Caco-2 (cell line): Measurements from ENCODE around the gene CD1E. TPM values are rescaled to one million over a fixed set of nuclear protein-coding genes. Genes with fewer than 3 reads are reported as not detected.

Source experiments
- BruUV-seq: library from RNA; stranded (reverse); fragments of 400-500 nt; replicated peaks from 2 replicates; lab custom pipeline; 2021; lab: Mats Ljungman, UMichigan
- CTCF ChIA-PET: fragments of 300-600 bp; sonication (Branson Sonifier 250); formaldehyde crosslinking; loops from one replicate; lab custom pipeline; 2022; ENCODE audit warnings: antibody characterized with exemption; lab: Charles Lee
- POLR2A ChIA-PET: fragments of 300-600 bp; sonication (Branson Sonifier 250); formaldehyde crosslinking; loops from one replicate; lab custom pipeline; 2022; ENCODE audit warnings: antibody characterized with exemption; lab: Charles Lee
- DNase-seq, 2 experiments: peaks; one replicate each; pipeline versions ENCODE4 v3.0.0 to v3.0.0-alpha.2; 2020 to 2022
- H3K27me3 ChIP-seq: replicated peaks from 2 replicates; pipeline ENCODE4 v1.6.0; 2011; ENCODE audit warnings: low read length; ENCODE audit not compliant: control insufficient read depth, insufficient read depth
- H3K36me3 ChIP-seq: 2 replicates; pipeline ENCODE4 v1.5.1; 2011; ENCODE audit warnings: low read length; ENCODE audit not compliant: control insufficient read depth, insufficient read depth
- H3K4me1 ChIP-seq: fragments of 250-450 bp; sonication (Bioruptor Pico); 2 replicates; pipeline ENCODE4 v1.5.1; 2020; ENCODE audit warnings: mild to moderate bottlenecking
- H3K4me3 ChIP-seq: 2 replicates; pipeline ENCODE4 v1.5.1; 2011; ENCODE audit warnings: low read depth, mild to moderate bottlenecking, control low read depth, low read length
- H3K9me3 ChIP-seq: fragments of 250-450 bp; sonication (Bioruptor Pico); 2 replicates; pipeline ENCODE4 v1.5.1; 2020; ENCODE audit warnings: mild to moderate bottlenecking, moderate library complexity
- H3K27ac Mint-ChIP-seq: one replicate; pipeline ENCODE4 v1.8.0; 2022; ENCODE audit warnings: mixed read lengths; ENCODE audit not compliant: unreplicated experiment
- H3K27me3 Mint-ChIP-seq: one replicate; pipeline ENCODE4 v1.8.0; 2022; ENCODE audit warnings: mixed read lengths; ENCODE audit not compliant: insufficient read depth, unreplicated experiment
- H3K36me3 Mint-ChIP-seq: one replicate; pipeline ENCODE4 v1.8.0; 2022; ENCODE audit warnings: mild to moderate bottlenecking, mixed read lengths; ENCODE audit not compliant: insufficient read depth, unreplicated experiment
- H3K4me1 Mint-ChIP-seq: one replicate; pipeline ENCODE4 v1.8.0; 2022; ENCODE audit warnings: low read depth, mixed read lengths; ENCODE audit not compliant: unreplicated experiment
- H3K4me3 Mint-ChIP-seq: one replicate; pipeline ENCODE4 v1.8.0; 2022; ENCODE audit warnings: mild to moderate bottlenecking, moderate library complexity, mixed read lengths; ENCODE audit not compliant: unreplicated experiment
- H3K9me3 Mint-ChIP-seq: one replicate; pipeline ENCODE4 v1.8.0; 2022; ENCODE audit warnings: mixed read lengths; ENCODE audit not compliant: unreplicated experiment
- CTCF ChIP-seq, 2 experiments: fragments of 200-600 bp in 1 of 2; IDR thresholded peaks; 1 replicate in 1 of 2; 2 replicates in 1 of 2; pipeline versions ENCODE4 v1.5.1 to v1.8.0; 2011 to 2022; ENCODE audit warnings: antibody characterized with exemption in 1 of 2, control low read depth in 1 of 2, inconsistent platforms in 1 of 2, low read depth in 1 of 2, low read length in 1 of 2, mild to moderate bottlenecking in 1 of 2, moderate library complexity in 1 of 2; ENCODE audit not compliant: insufficient read depth in 1 of 2, severe bottlenecking in 1 of 2, unreplicated experiment in 1 of 2
- intact Hi-C: fragments of 100-400 bp; cut with micrococcal nuclease; formaldehyde crosslinking; loops from one replicate; pipeline ENCODE4 v1.10.0; 2022; ENCODE audit not compliant: unreplicated experiment
- total RNA-seq: library from RNA; stranded (reverse); gene quantifications from 2 replicates; pipeline ENCODE4 v1.2.3, GENCODE V29; 2022

Gene CD1E
- total RNA-seq, 1 experiment from 2014 or later = not detected

GRCh38 chr1:158357441-158357840, 3.7 kb downstream of the CD1E start:
- H3K4me3 ChIP-seq = no peak overlapping the region
- no peak for DNase-seq
- no peaks in the 10 kb centered on the region for H3K4me1 ChIP-seq
- Mint-ChIP-seq H3K27ac (no peak overlapping the region), H3K27me3 (peaks cover 16% of the 10 kb centered on the region), H3K9me3 (no peaks in the 10 kb centered on the region), H3K4me1 (no peaks in the 10 kb centered on the region), H3K4me3 (no peak overlapping the region), H3K36me3 (no peaks in the 10 kb centered on the region)
- CTCF ChIA-PET = no interaction called here
- intact Hi-C loops = no loop called here
- no peaks in the 10 kb centered on the region for H3K27me3 ChIP-seq
- TF ChIP-seq CTCF (IDR thresholded peaks at IDR 0.05; ENCODE audit: insufficient read depth in 1 of 2, low read depth in 1 of 2, low read length in 1 of 2, severe bottlenecking in 1 of 2, unreplicated experiment in 1 of 2) = no peak
- H3K36me3 ChIP-seq = no peaks in the 10 kb centered on the region
- POLR2A ChIA-PET = no interaction called here
- no TSS peak for BruUV-seq
- H3K9me3 ChIP-seq = no peaks in the 10 kb centered on the region

- BruUV-seq = no TSS peak
- Histone ChIP-seq H3K9me3 (no peaks in the 10 kb centered on the region; the same call in 1 of the 2 replicates), H3K4me1 (no peaks in the 10 kb centered on the region), H3K27me3 (no peaks in the 10 kb centered on the region), H3K36me3 (no peaks in the 10 kb centered on the region), H3K4me3 (no peak overlapping the region)
- ChIA-PET CTCF (no interaction called here), POLR2A (no interaction called here)
- Mint-ChIP-seq H3K4me1 (no peaks in the 10 kb centered on the region), H3K9me3 (no peaks in the 10 kb centered on the region), H3K27ac (no peak overlapping the region), H3K4me3 (no peak overlapping the region), H3K27me3 (no peaks in the 10 kb centered on the region), H3K36me3 (no peaks in the 10 kb centered on the region)
- no peak for DNase-seq
- no peak for TF ChIP-seq CTCF (IDR thresholded peaks at IDR 0.05; ENCODE audit: insufficient read depth in 1 of 2, low read depth in 1 of 2, low read length in 1 of 2, severe bottlenecking in 1 of 2, unreplicated experiment in 1 of 2)
- intact Hi-C loops = no loop called here
Measured at GRCh38 chr1:158362482-158362881, 8.8 kb downstream of the CD1E start.

GRCh38 chr1:158362941-158363340, 9.2 kb downstream of the CD1E start:
- no peak overlapping the region for H3K4me3 ChIP-seq
- H3K9me3 ChIP-seq = no peaks in the 10 kb centered on the region; the same call in 1 of the 2 replicates
- POLR2A ChIA-PET = no interaction called here
- no peaks in the 10 kb centered on the region for H3K4me1 Mint-ChIP-seq
- CTCF ChIA-PET = no interaction called here
- intact Hi-C loops = no loop called here
- H3K27me3 ChIP-seq = no peaks in the 10 kb centered on the region
- no peaks in the 10 kb centered on the region for H3K27me3 Mint-ChIP-seq
- DNase-seq = no peak
- BruUV-seq = no TSS peak
- H3K27ac Mint-ChIP-seq = no peak overlapping the region
- TF ChIP-seq CTCF (IDR thresholded peaks at IDR 0.05; ENCODE audit: insufficient read depth in 1 of 2, low read depth in 1 of 2, low read length in 1 of 2, severe bottlenecking in 1 of 2, unreplicated experiment in 1 of 2) = no peak
- H3K36me3 Mint-ChIP-seq = no peaks in the 10 kb centered on the region
- no peaks in the 10 kb centered on the region for H3K9me3 Mint-ChIP-seq
- H3K4me3 Mint-ChIP-seq = no peak overlapping the region
- H3K4me1 ChIP-seq = no peaks in the 10 kb centered on the region
- no peaks in the 10 kb centered on the region for H3K36me3 ChIP-seq
